Measurements from ENCODE around the gene MAJIN. TPM values are rescaled to one million over a fixed set of nuclear protein-coding genes. Genes with fewer than 3 reads are reported as not detected.

MAJIN gene
- total and polyA plus RNA-seq, 9 donors, result not detected

DNA sequence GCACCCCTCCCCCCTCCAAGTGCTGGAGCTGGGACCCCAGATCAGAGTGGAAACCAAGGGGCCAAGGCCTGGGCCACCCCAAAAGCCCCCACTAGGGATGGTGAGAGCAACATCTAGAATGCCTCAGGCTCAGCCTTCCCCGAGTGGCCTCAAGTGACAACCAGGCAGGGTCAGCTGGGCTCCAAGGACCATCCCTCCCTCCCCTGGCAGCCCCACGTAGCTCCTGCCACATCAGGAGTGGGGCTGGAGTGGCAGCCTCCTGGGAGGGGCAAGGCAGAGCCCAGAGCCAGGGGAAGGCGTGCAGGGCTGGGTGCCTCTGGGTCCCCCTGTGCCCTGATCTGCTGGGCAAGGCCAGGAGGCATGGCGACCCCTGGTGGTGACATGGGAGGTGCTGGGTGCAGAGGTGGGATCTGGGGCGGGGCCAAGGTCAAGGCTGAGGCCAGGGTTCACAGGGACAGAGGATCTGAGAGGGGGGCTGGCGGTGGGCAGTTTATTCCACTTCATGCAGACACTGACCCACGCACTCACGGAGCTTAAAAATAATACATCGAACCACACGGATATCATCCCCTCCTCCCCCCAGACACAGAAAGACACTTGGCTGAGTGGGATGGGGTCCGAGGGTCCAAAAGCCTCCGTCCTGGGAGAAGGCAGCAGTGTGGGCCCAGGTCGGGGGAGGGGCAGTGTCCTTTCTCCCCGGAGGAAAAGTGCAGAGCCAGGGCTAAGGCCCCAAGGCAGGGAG lies 77.7 kb downstream of the MAJIN start:
- Histone ChIP-seq H3K27me3 (ENCODE audit: control insufficient read depth, insufficient read depth, low read length) (no peaks in the 10 kb centered on the region), H3K4me3 (ENCODE audit: low read length) (no peak overlapping the region), H3K9me3 (replicated peaks; ENCODE audit: control insufficient read depth, low read depth, low read length) (no peaks in the 10 kb centered on the region), H3K36me3 (ENCODE audit: control insufficient read depth, insufficient read depth, low read length) (peaks cover 34% of the 10 kb centered on the region), H3K27ac (ENCODE audit: low read length) (no peak overlapping the region), H3K4me1 (ENCODE audit: control insufficient read depth, insufficient read depth, low read length) (peaks cover 15% of the 10 kb centered on the region)
- DNase-seq, result peak; percentile 74
- 27% methylated on average over 6 of the region's 14 CpGs for WGBS (ENCODE audit: insufficient coverage)

DNA sequence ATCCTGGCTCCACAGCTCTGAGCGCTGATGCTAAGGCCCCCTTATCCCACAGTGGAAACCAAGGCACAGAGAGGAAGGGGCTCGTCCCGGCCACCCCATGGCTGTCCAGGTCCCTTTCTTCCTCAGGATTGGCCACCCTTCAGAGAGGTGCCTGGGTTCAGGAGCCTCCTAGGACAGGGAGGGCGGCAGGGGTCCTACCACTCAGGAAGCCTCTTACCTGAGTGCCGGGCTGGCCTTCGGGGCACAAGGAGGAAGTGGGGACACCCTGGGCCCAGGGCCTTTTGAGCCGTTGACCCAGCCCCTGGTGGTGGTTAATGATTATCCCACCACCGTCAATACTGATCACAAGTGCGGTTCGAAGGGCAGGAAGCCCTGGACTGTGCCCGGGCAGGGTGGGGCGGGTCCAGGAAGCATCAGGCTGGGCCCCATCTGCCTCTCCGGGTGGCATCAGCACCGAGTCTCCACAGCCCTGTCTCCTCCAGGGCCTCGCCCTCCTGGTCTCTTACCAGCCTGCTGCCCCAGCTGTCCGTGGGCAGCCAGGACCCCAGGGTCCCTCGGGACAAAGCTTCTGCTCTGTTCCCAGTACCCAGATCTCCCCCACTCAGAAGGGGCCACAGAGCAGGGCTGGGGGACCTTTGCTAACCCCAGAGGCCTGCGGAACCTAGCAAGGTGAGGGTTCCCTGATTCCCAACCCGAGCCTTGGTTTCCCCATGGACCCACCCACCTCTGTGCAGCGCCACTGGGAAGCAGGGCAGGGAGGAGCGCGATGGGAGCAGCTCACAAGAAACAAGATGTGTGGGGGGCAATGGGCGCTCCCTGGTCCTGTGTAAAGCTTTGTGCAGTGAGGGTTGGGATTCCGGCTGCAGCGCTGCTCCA lies 78.5 kb downstream of the MAJIN start:
- H3K9me3 ChIP-seq (replicated peaks; ENCODE audit: control insufficient read depth, low read depth, low read length), result no peaks in the 10 kb centered on the region
- H3K36me3 ChIP-seq (ENCODE audit: control insufficient read depth, insufficient read depth, low read length), result peaks cover 28% of the 10 kb centered on the region
- no peak overlapping the region for H3K4me3 ChIP-seq (ENCODE audit: low read length)
- H3K27me3 ChIP-seq (ENCODE audit: control insufficient read depth, insufficient read depth, low read length), result no peaks in the 10 kb centered on the region
- peaks cover 17% of the 10 kb centered on the region for H3K4me1 ChIP-seq (ENCODE audit: control insufficient read depth, insufficient read depth, low read length)
- no peak overlapping the region for H3K27ac ChIP-seq (ENCODE audit: low read length)
- 77% methylated on average over 11 of the region's 25 CpGs for WGBS (ENCODE audit: insufficient coverage)
- no peak for DNase-seq

DNA sequence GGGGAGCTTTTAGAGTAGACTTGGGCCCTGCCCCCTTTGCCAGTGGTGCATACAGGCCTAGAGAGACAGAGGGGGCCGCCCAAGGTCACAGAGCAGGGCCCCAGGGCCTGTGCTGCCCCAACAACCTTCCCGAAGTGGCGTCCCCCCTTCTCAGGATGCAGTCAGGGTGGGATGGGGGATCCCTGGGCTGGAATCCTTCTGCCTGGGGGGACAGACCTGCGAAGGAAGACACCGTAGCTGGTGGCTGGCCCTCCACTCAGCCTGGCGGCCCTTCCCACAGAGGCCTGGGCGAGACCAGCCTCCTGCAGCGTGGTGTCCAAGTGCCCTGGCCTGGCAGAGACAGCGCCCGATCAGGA lies 79.1 kb downstream of the MAJIN start:
- Histone ChIP-seq H3K27ac (ENCODE audit: low read length) (no peak overlapping the region), H3K4me1 (ENCODE audit: control insufficient read depth, insufficient read depth, low read length) (peaks cover 23% of the 10 kb centered on the region)
- DNase-seq, result no peak

DNA sequence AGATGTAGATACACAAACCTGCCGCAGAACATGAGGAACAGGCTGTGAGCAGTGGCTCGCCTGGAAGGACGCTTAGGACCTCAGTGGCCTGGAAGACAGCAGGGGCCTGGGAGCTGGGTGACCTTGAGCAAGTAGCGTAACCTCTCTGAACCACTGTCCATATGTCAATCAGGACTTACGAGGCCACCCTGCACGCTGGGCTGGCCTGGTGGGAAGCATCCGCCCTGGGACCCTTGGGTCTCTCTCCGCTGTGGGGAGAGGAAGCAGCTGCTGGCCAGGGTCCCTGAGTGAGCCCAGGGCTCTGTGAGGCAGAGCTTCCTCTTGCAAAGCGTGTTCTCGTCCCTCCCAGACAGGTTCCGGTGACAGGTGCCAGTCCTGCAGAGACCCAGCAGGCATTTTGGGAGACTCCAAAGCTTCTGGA lies 79.5 kb downstream of the MAJIN start:
- 79% methylated on average over 7 of the region's 11 CpGs for WGBS (ENCODE audit: insufficient coverage)
- Histone ChIP-seq H3K9me3 (replicated peaks; ENCODE audit: control insufficient read depth, low read depth, low read length) (no peaks in the 10 kb centered on the region), H3K4me3 (ENCODE audit: low read length) (no peak overlapping the region), H3K4me1 (ENCODE audit: control insufficient read depth, insufficient read depth, low read length) (peaks cover 25% of the 10 kb centered on the region), H3K36me3 (ENCODE audit: control insufficient read depth, insufficient read depth, low read length) (peaks cover 18% of the 10 kb centered on the region), H3K27ac (ENCODE audit: low read length) (no peak overlapping the region), H3K27me3 (ENCODE audit: control insufficient read depth, insufficient read depth, low read length) (no peaks in the 10 kb centered on the region)
- no peak for DNase-seq

More for the DNA sequence above, 79.1 kb downstream of the MAJIN start:
- H3K27me3 ChIP-seq (ENCODE audit: control insufficient read depth, insufficient read depth, low read length), result no peaks in the 10 kb centered on the region
- 89% methylated on average over 6 of the region's 10 CpGs for WGBS (ENCODE audit: insufficient coverage)
- no peak overlapping the region for H3K4me3 ChIP-seq (ENCODE audit: low read length)
- peaks cover 22% of the 10 kb centered on the region for H3K36me3 ChIP-seq (ENCODE audit: control insufficient read depth, insufficient read depth, low read length)
- H3K9me3 ChIP-seq (replicated peaks; ENCODE audit: control insufficient read depth, low read depth, low read length), result no peaks in the 10 kb centered on the region

DNA sequence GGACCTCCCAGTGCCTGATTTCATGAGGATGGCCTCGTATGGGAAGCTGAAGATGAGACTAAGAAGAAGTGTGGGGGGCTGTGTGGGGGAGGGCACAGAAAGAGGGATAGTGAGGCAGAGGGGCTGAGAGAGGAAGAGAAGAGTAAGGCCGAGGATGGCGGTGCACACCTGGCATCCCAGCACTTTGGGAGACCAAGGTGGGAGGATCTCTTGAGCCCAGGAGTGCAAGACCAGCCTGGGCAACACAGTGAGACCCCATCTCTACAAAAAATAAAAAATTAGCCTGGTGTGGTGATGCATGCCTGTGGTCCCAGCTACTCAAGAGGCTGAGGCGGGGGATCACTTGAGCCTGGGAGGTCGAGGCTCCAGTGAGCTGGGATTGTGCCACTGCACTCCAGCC lies 80.0 kb downstream of the MAJIN start:
- peaks cover 25% of the 10 kb centered on the region for H3K4me1 ChIP-seq (ENCODE audit: control insufficient read depth, insufficient read depth, low read length)
- H3K36me3 ChIP-seq (ENCODE audit: control insufficient read depth, insufficient read depth, low read length), result peaks cover 13% of the 10 kb centered on the region
- no peaks in the 10 kb centered on the region for H3K27me3 ChIP-seq (ENCODE audit: control insufficient read depth, insufficient read depth, low read length)
- WGBS (ENCODE audit: insufficient coverage), result 8% methylated on average over 1 of the region's 5 CpGs
- H3K9me3 ChIP-seq (replicated peaks; ENCODE audit: control insufficient read depth, low read depth, low read length), result no peaks in the 10 kb centered on the region
- no peak overlapping the region for H3K4me3 ChIP-seq (ENCODE audit: low read length)
- DNase-seq, result no peak
- H3K27ac ChIP-seq (ENCODE audit: low read length), result no peak overlapping the region

DNA sequence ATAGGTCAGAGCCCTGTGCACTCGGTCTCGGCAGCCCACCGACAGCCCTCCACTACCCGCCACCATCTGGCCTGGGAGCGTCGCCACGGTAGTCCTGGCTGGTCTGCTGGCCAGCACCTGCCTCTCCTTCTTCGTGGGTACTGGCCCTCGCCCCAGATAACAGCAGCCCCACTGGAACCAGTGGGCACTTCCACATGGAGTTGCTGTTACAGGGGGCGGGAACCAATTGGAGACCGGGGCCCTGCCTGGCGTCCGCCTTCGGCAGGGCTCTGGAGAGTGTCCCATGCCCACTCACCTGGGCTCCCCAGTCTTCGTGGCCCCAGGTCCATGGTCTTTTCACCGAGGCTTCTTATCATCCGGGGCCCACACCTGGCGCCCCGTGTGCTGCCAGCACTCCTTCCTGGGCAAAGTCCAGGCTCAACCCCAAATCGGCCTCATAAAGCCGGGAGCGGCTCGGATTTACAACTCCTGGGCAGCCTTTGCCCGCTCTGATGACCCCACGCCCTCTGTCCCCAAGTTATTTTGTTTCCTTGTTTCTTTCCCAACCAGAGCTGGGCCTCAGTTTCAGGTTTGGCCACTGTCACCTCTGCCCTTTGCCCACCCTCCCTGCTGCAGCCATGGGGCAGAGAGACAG lies 80.6 kb downstream of the MAJIN start:
- 86% methylated on average over 18 of the region's 25 CpGs for WGBS (ENCODE audit: insufficient coverage)
- H3K27ac ChIP-seq (ENCODE audit: low read length), result no peak overlapping the region
- no peaks in the 10 kb centered on the region for H3K27me3 ChIP-seq (ENCODE audit: control insufficient read depth, insufficient read depth, low read length)
- H3K4me3 ChIP-seq (ENCODE audit: low read length), result no peak overlapping the region
- no peak for DNase-seq
- H3K9me3 ChIP-seq (replicated peaks; ENCODE audit: control insufficient read depth, low read depth, low read length), result no peaks in the 10 kb centered on the region
- peaks cover 25% of the 10 kb centered on the region for H3K4me1 ChIP-seq (ENCODE audit: control insufficient read depth, insufficient read depth, low read length)
- peaks cover 8% of the 10 kb centered on the region for H3K36me3 ChIP-seq (ENCODE audit: control insufficient read depth, insufficient read depth, low read length)

DNA sequence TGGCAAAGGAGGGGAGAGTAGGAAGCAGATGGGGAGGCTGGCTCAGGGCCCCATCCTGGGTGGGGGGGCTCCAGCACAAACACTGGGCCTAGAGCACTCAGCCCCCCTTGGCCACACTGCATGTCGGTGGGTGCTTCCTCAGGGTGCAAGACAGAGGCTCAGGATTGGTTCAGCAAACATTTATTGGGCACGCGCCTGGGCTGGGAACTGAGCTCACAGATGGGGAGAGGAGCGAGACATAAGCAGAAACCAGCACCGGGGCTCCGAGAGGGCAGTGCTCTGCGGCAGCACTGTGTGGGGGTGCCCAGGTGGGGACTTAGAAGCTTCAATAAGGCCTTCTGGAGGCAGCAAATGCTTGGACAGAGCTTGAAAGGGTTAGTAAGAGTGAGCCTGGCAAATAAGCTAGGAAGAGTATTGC lies 81.4 kb downstream of the MAJIN start:
- 80% methylated on average over 7 of the region's 7 CpGs for WGBS (ENCODE audit: insufficient coverage)
- H3K36me3 ChIP-seq (ENCODE audit: control insufficient read depth, insufficient read depth, low read length), result peaks cover 6% of the 10 kb centered on the region
- H3K9me3 ChIP-seq (replicated peaks; ENCODE audit: control insufficient read depth, low read depth, low read length), result no peaks in the 10 kb centered on the region
- H3K27me3 ChIP-seq (ENCODE audit: control insufficient read depth, insufficient read depth, low read length), result no peaks in the 10 kb centered on the region
- no peak overlapping the region for H3K4me3 ChIP-seq (ENCODE audit: low read length)
- DNase-seq, result no peak
- H3K27ac ChIP-seq (ENCODE audit: low read length), result no peak overlapping the region
- peaks cover 25% of the 10 kb centered on the region for H3K4me1 ChIP-seq (ENCODE audit: control insufficient read depth, insufficient read depth, low read length)

DNA sequence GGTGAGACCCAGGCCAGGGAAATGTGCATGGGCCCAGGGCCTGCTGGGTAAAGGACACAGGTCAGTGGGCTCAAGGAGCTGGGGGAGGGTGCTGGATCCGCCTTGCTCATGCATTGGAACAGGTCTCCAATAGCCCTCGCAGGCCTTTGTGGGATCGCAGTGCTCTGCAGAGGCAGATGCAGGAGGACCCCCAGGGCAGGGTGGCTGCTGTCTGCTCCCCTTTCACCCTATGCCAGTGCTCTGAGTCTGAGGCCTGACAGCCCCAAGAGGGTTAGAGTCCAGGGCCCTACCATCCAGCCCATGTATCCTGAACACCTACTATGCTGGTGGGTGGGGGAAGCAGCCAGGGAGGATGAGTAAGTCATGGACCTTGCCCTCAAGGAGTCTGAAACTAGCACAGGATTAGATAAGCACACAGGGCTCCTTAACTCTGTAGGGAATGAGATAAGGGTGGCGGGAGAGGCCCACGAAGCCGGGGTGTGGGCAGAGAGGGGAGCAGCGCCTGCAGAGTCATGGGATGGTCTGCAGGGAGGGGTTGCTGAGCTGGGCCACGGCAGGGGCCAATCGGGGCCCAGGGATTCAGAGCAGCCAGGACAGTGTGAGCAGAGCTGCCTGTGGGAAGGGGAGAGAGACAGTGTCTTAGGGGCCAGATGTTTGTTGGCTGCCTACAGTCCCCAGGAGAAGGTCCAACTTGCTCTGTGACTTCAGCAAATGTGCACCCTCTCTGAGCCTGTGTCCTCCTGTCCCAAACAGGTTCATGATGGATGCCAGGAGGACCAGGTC lies 83.0 kb downstream of the MAJIN start:
- WGBS (ENCODE audit: insufficient coverage), result 70% methylated on average over 9 of the region's 9 CpGs
- H3K9me3 ChIP-seq (replicated peaks; ENCODE audit: control insufficient read depth, low read depth, low read length), result no peaks in the 10 kb centered on the region
- H3K36me3 ChIP-seq (ENCODE audit: control insufficient read depth, insufficient read depth, low read length), result no peaks in the 10 kb centered on the region
- H3K4me1 ChIP-seq (ENCODE audit: control insufficient read depth, insufficient read depth, low read length), result peaks cover 27% of the 10 kb centered on the region
- no peak overlapping the region for H3K4me3 ChIP-seq (ENCODE audit: low read length)
- no peak overlapping the region for H3K27ac ChIP-seq (ENCODE audit: low read length)
- no peak for DNase-seq
- no peaks in the 10 kb centered on the region for H3K27me3 ChIP-seq (ENCODE audit: control insufficient read depth, insufficient read depth, low read length)

DNA sequence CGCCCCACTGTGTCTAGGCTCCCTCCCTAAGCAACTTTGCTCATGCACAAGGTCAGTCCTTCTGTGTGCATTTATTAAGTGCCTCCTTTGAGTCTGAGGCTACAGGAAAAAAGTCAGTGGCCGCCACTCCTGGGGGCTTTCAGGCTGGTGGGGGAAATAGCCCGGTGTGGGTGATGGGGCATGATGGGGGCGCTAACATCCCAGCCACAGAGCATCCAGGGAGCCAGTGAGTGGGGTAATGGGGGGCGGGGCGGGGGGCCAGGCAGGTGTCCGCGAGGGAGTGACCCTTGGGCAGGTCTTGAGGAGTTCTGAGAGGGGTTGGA lies 83.5 kb downstream of the MAJIN start:
- Histone ChIP-seq H3K9me3 (replicated peaks; ENCODE audit: control insufficient read depth, low read depth, low read length) (no peaks in the 10 kb centered on the region), H3K4me3 (ENCODE audit: low read length) (no peak overlapping the region), H3K36me3 (ENCODE audit: control insufficient read depth, insufficient read depth, low read length) (no peaks in the 10 kb centered on the region), H3K27me3 (ENCODE audit: control insufficient read depth, insufficient read depth, low read length) (no peaks in the 10 kb centered on the region), H3K4me1 (ENCODE audit: control insufficient read depth, insufficient read depth, low read length) (peaks cover 26% of the 10 kb centered on the region), H3K27ac (ENCODE audit: low read length) (no peak overlapping the region)
- 58% methylated on average over 7 of the region's 8 CpGs for WGBS (ENCODE audit: insufficient coverage)
- DNase-seq, result no peak

Measured in muscle of leg (tissue), 11 donors.